Astrocyte (in vitro differentiated cells and primary cell): ENCODE measurements around the gene BAHD1.

ENCODE experiments used
- EZH2 ChIP-seq: IDR thresholded peaks from 2 replicates; pipeline ENCODE4 v1.6.1; 2012; ENCODE audit warnings: mild to moderate bottlenecking, low read length, inconsistent platforms; ENCODE audit not compliant: insufficient read depth
- TF ChIP-seq, protein P1 (sequence below): IDR thresholded peaks from 2 replicates; pipeline ENCODE4 v1.5.1; 2011; ENCODE audit warnings: low read depth, mild to moderate bottlenecking, inconsistent platforms, low read length, moderate library complexity; ENCODE audit not compliant: insufficient read depth

DNA sequence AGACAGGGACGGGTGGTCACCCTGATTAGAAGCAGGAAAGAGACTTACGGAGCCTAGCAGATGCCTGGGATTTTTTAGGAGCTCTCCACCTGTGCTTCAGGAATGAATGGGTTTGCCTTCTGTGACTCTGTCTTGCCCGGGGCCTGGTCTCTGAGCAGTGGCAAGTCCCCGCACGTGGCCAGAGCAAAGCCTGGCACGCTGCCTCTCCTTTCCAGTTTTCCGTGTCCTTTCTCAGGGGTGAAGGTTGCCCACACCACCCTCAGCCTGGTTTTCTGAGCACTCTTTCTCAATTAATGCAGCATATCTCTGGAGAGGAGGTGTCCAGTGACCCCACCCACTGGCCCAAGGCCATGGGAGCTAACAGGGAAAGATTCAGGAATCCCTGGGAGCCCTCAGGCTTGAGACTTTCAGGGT is 15.6 kb downstream of the BAHD1 start:
- TF ChIP-seq, protein P1, sequence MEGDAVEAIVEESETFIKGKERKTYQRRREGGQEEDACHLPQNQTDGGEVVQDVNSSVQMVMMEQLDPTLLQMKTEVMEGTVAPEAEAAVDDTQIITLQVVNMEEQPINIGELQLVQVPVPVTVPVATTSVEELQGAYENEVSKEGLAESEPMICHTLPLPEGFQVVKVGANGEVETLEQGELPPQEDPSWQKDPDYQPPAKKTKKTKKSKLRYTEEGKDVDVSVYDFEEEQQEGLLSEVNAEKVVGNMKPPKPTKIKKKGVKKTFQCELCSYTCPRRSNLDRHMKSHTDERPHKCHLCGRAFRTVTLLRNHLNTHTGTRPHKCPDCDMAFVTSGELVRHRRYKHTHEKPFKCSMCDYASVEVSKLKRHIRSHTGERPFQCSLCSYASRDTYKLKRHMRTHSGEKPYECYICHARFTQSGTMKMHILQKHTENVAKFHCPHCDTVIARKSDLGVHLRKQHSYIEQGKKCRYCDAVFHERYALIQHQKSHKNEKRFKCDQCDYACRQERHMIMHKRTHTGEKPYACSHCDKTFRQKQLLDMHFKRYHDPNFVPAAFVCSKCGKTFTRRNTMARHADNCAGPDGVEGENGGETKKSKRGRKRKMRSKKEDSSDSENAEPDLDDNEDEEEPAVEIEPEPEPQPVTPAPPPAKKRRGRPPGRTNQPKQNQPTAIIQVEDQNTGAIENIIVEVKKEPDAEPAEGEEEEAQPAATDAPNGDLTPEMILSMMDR, result no peak
- TF ChIP-seq EZH2, result no peak
